Activated CD4-positive, alpha-beta T cell treated with anti-CD3 and anti-CD28 coated beads, Interleukin-10, Interleukin-2, amounts not matched to agents 100 ng/mL and 50 ng/mL, durations not matched to agents 16 hours and 8 hours (primary cell): ENCODE data around the gene ATP8A2.

Experiments
- DNase-seq: peaks from one replicate; pipeline ENCODE4 v3.0.0-alpha.2; 2020

ATP8A2 gene

GRCh38 chr13:26022538-26023292 is 650.9 kb downstream of the ATP8A2 start:
- no peak for DNase-seq

- no peak for DNase-seq
Observed at GRCh38 chr13:26024558-26024957, 652.8 kb downstream of the ATP8A2 start.

- DNase-seq = no peak
Observed at GRCh38 chr13:26025196-26025595, 653.4 kb downstream of the ATP8A2 start.

- no peak for DNase-seq
Observed at GRCh38 chr13:26025771-26026170, 654.0 kb downstream of the ATP8A2 start.

- no peak for DNase-seq
Observed at GRCh38 chr13:26026211-26026610, 654.4 kb downstream of the ATP8A2 start.

- no peak for DNase-seq
Observed at GRCh38 chr13:26029581-26030136, 657.9 kb downstream of the ATP8A2 start.

- no peak for DNase-seq
Observed at GRCh38 chr13:26030331-26030730, 658.6 kb downstream of the ATP8A2 start.

GRCh38 chr13:26034018-26034417 is 662.2 kb downstream of the ATP8A2 start:
- DNase-seq = no peak

GRCh38 chr13:26036383-26036782 is 664.6 kb downstream of the ATP8A2 start:
- DNase-seq = no peak

- peak; percentile 53 for DNase-seq
Observed at GRCh38 chr13:26037302-26037701, 665.5 kb downstream of the ATP8A2 start.

GRCh38 chr13:26038931-26039475 is 667.2 kb downstream of the ATP8A2 start:
- DNase-seq = no peak

GRCh38 chr13:26041444-26041843 is 669.7 kb downstream of the ATP8A2 start:
- no peak for DNase-seq

- DNase-seq = no peak
Observed at GRCh38 chr13:26042785-26043184, 671.0 kb downstream of the ATP8A2 start.

GRCh38 chr13:26045142-26045541 is 673.4 kb downstream of the ATP8A2 start:
- DNase-seq = no peak

- DNase-seq = no peak
Observed at GRCh38 chr13:26046639-26047038, 674.9 kb downstream of the ATP8A2 start.

- no peak for DNase-seq
Observed at GRCh38 chr13:26047040-26047439, 675.3 kb downstream of the ATP8A2 start.

GRCh38 chr13:26048741-26049140 is 677.0 kb downstream of the ATP8A2 start:
- no peak for DNase-seq

GRCh38 chr13:26050568-26051230 is 678.9 kb downstream of the ATP8A2 start:
- no peak for DNase-seq

GRCh38 chr13:26051231-26051656 is 679.5 kb downstream of the ATP8A2 start:
- DNase-seq = no peak

GRCh38 chr13:26051657-26052311 is 680.0 kb downstream of the ATP8A2 start, which contains the start of gene SHISA2:
TSS of gene SHISA2 (minus strand) at chr13:26052016. CDS start at chr13:26050975, 1,041 bp downstream.
- peak; percentile 51 for DNase-seq

- no peak for DNase-seq
Observed at GRCh38 chr13:26052337-26052736, 680.6 kb downstream of the ATP8A2 start.

- peak; percentile 38 for DNase-seq
Observed at GRCh38 chr13:26053418-26053980, 681.7 kb downstream of the ATP8A2 start.

GRCh38 chr13:26054896-26055295 is 683.1 kb downstream of the ATP8A2 start:
- DNase-seq = no peak
